ENCODE results near the gene ACTR5. TPM values are rescaled to one million over a fixed set of nuclear protein-coding genes. Genes with fewer than 3 reads are reported as not detected.
"Not testable (repeated sequence)": the region's sequence is repeated elsewhere in the genome, so short reads cannot be mapped to it uniquely, and the experiment has no call there.

ACTR5 gene
- total RNA-seq, 1 donor from 2014 or later, result 3.2 TPM

DNA sequence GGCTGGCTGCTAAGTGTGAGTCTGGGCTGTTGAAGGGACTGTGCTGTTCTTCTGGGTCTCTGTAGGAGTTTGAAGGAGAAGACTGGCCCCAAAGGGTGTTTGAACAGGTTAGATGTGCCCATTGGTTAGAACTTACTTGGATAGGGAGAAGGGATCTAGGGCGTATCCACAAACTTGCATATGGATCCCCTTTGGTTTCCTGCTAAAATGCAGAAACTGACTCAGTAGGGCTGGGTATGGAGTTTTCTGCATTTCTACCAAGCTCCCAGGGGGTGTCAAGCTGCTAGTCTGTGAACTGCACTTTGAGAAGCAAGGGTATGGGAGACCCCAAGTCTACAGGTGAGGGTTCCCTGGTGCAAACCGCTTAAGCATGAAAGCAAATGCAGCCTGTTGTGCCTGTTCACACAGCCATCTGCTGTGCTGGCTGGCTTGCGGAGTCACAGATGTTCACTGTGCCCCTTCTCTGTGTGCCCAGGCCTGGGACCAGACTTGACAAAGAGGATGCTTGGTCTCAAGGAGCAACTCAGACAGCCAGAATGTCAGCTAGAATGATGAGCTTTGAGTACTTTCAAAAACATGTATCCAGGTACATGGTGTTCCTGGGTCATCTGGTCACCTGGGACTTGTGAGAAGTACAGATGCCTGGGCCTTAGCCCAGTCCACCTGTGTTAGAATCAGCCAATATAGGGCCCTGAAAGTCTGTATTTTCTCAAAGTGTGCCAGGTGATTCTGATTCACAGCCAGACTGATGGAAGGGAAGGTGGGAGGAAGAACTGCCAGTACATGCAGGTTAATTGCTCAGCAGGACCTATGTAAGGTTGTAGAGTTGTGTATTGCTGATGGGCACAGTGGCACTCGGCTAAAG is 64.7 kb downstream of the ACTR5 start:
- ATAC-seq (ENCODE audit: poor library complexity) (no peak), DNase-seq (no peak)
- intact Hi-C loops (cut with DNase I), result no loop called here

DNA sequence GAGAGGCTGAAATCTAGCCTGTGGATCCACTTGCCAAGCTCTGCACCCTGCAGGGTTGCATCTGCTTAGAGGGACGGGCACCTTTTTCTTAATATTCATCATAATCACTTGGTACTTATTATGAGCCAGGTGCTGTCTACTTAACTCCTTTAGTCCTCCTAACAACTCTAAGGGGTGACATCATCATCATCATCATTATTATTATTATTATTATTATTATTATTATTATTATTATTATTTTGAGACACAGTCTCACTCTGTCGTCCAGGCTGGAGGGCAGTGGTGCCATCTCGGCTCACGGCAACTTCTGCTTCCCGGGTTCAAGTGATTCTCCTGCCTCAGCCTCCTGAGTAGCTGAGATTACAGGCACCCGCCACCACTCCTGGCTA is 65.3 kb downstream of the ACTR5 start:
- ATAC-seq (ENCODE audit: poor library complexity); intact Hi-C loops (cut with DNase I); DNase-seq: not testable (repeated sequence)

DNA sequence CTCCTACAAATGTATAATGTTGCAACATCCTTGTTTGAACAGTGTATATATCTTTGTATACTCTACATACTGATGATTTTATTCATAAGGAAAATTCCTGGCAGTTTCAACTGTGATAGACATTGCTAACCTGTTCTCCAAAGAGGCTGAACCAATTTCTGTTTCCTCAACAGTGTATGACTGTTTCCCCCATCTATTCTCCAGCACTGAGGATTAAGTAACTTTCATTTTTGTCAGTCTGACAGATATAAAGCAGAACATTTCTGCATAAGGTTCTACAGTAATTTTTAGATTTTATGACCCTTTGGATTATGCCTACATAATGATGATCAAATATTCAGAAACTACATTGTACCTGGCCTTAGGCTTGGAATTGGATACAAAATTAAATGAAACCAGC is 67.2 kb downstream of the ACTR5 start:
- intact Hi-C loops (cut with DNase I), result no loop called here
- DNase-seq (no peak), ATAC-seq (ENCODE audit: poor library complexity) (no peak)

DNA sequence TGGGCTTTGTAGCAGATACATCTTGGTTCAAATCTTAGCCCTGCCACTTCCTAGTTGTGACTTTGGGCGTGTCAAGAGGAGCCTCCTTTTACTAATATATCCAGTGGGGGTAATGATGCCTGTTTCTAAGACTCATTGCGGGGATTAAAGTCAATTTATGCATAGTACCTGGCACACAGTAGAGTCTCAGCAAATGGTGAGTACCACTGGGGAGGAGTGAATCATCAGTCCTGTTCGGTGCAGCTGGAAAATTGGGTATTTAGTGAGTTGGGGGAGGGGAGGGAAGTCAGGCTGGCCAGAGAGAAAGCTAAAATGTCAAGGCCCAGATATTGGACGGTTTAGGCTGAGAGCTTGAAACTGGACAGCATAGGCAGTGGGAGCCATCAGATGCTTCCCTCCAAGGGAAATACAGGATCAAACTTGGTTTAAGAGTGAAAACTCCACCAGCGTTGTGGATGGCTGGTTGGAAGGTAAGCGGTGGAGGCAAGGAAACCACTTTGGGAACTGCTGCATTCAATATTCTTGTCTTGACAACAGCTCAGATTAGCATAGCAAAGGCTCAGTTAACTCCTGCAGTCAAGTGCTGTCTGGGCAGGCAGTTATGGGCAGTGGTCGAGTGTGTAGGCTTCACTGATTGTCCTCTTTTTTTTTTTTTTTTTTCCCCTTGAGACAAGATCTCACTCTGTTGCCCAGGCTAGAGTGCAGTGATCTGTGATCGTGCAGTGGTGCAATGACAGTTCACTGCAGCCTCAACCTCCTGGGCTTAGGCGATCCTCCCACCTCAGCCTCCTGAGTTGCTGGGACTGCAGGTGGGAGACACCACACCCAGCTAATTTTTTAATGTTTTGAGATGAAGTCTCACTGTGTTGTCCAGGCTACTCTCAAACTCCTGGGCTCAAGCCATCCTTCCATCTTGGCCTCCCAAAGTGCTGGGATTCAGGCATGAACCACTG is 70.1 kb downstream of the ACTR5 start:
- ATAC-seq (ENCODE audit: poor library complexity), result no peak
- no peak for DNase-seq
- intact Hi-C loops (cut with DNase I), result no loop called here

Other genes with a start within 250 kb of the ACTR5 start
- not detected for gene ADIG, start 167.3 kb upstream of the ACTR5 start, total RNA-seq
- not detected for gene ARHGAP40, start 146.7 kb upstream of the ACTR5 start, total RNA-seq
- gene SLC32A1, start 24.0 kb upstream of the ACTR5 start, total RNA-seq, result not detected
- 6.8 TPM for gene PPP1R16B, start 57.2 kb downstream of the ACTR5 start, total RNA-seq
- gene FAM83D, start 178.0 kb downstream of the ACTR5 start, total RNA-seq, result 0.35 TPM
- gene DHX35, start 213.9 kb downstream of the ACTR5 start, total RNA-seq, result 14.4 TPM

All from Right ventricle myocardium superior (tissue), 1 donor.